PFSK-1 (cell line): Measurements from ENCODE around the gene TMSB10.

Experiments
- FOXP2 ChIP-seq: optimal IDR thresholded peaks from 2 replicates; pipeline ENCODE3; 2011; ENCODE audit warnings: borderline replicate concordance, control low read depth, inconsistent platforms; ENCODE audit not compliant: insufficient read depth; ENCODE audit errors: extremely low read length, extremely low read depth
- POLR2AphosphoS5 ChIP-seq: IDR thresholded peaks from 2 replicates; pipeline ENCODE4 v1.6.1; 2012; ENCODE audit warnings: low read depth, mild to moderate bottlenecking, control low read depth, low read length, moderate library complexity
- REST ChIP-seq, 2 experiments: IDR thresholded peaks; 2 replicates each; pipeline versions ENCODE4 v1.6.1 to v1.8.0; 2011 to 2012; ENCODE audit warnings: low read depth in 2 of 2, low read length in 2 of 2, control low read depth in 1 of 2, inconsistent platforms in 1 of 2, mild to moderate bottlenecking in 1 of 2, moderate library complexity in 1 of 2; ENCODE audit not compliant: insufficient read depth in 1 of 2
- SIN3A ChIP-seq: IDR thresholded peaks from 2 replicates; pipeline ENCODE4 v1.6.1; 2012; ENCODE audit warnings: mild to moderate bottlenecking, low read length, moderate library complexity, borderline replicate concordance; ENCODE audit not compliant: insufficient read depth
- TAF1 ChIP-seq: IDR thresholded peaks from 2 replicates; pipeline ENCODE4 v1.6.1; 2012; ENCODE audit warnings: low read length, control low read depth, borderline replicate concordance; ENCODE audit not compliant: insufficient read depth

The TMSB10 gene

GRCh38 chr2:84944295-84944909 is 38.9 kb downstream of the TMSB10 start:
- no peak for TF ChIP-seq TAF1
- TF ChIP-seq POLR2AphosphoS5 = no peak
- TF ChIP-seq REST (IDR thresholded peaks at IDR 0.05; ENCODE audit: insufficient read depth in 1 of 2, low read depth in 2 of 2, low read length in 2 of 2) = no peak
- no peak for TF ChIP-seq FOXP2
- TF ChIP-seq SIN3A = no peak

- no peak for TF ChIP-seq FOXP2
- no peak for TF ChIP-seq POLR2AphosphoS5
- no peak for TF ChIP-seq TAF1
Measured at GRCh38 chr2:84946204-84947009, 41.0 kb downstream of the TMSB10 start.

GRCh38 chr2:84947010-84947593 is 41.6 kb downstream of the TMSB10 start:
- no peak for TF ChIP-seq TAF1

GRCh38 chr2:84953535-84953934 is 48.1 kb downstream of the TMSB10 start:
- TF ChIP-seq FOXP2 (no peak), POLR2AphosphoS5 (no peak), SIN3A (no peak)

- TF ChIP-seq SIN3A (no peak), FOXP2 (no peak), TAF1 (no peak), REST (IDR thresholded peaks at IDR 0.05; ENCODE audit: insufficient read depth in 1 of 2, low read depth in 2 of 2, low read length in 2 of 2) (no peak), POLR2AphosphoS5 (no peak)
Measured at GRCh38 chr2:84954329-84954728, 48.9 kb downstream of the TMSB10 start.
